Right cardiac atrium (tissue), 5 donors: ENCODE results near the gene ABCC9. TPM values are rescaled to one million over a fixed set of nuclear protein-coding genes. Genes with fewer than 3 reads are reported as not detected.
"Not testable (repeated sequence)": the region's sequence is repeated elsewhere in the genome, so short reads cannot be mapped to it uniquely, and the experiment has no call there.

Experiments
- ATAC-seq, 2 donors: fragments of 200-7000 bp; cut with Tn5 transposase; one replicate each; pipeline versions ENCODE4 v1.8.0 to v1.9.1; 2020; ENCODE audit warnings: moderate library complexity in 2 of 2, mild to moderate bottlenecking in 1 of 2
- DNase-seq, 3 donors: peaks; one replicate each; pipeline ENCODE4 v3.0.0-alpha.2; 2020
- H3K27ac ChIP-seq: one replicate; pipeline ENCODE4 v1.5.1; 2013; ENCODE audit warnings: mild to moderate bottlenecking, low read length, control low read depth, moderate library complexity
- H3K27me3 ChIP-seq: one replicate; pipeline ENCODE4 v1.6.1; 2013; ENCODE audit not compliant: control insufficient read depth, insufficient read depth
- H3K4me1 ChIP-seq: one replicate; pipeline ENCODE4 v1.6.1; 2013; ENCODE audit warnings: low read length; ENCODE audit not compliant: control insufficient read depth, insufficient read depth
- H3K4me3 ChIP-seq: one replicate; pipeline ENCODE4 v1.5.1; 2013; ENCODE audit warnings: low read length, control low read depth
- H3K9me3 ChIP-seq: one replicate; pipeline ENCODE4 v1.6.1; 2013; ENCODE audit warnings: low read length; ENCODE audit not compliant: control insufficient read depth
- WGBS: extraction: QIAGEN DNeasy Blood & Tissue Kit; methylation state at CpG from one replicate; pipeline ENCODE4 v1.1.7; 2013; 5-methylcytosine and 5-hydroxymethylcytosine counted together
- intact Hi-C, 4 donors: fragments of 100-400 bp; cut with DNase I; formaldehyde crosslinking; loops; one replicate each; pipeline versions ENCODE4 v1.11.0 to v1.14.0; 2022 to 2023
- polyA plus RNA-seq: library from polyadenylated mRNA; stranded (reverse); fragments of 200-250 nt; gene quantifications from one replicate; pipeline ENCODE4 v1.2.3, GENCODE V29; 2013
- total RNA-seq, 4 donors: library from RNA; stranded (reverse); fragmentation: NEBNext Ultra II Directional; extraction: Animal tissue kit (Norgen Biotek cat#: 25700); gene quantifications; one replicate each; pipeline ENCODE4 v1.2.1, GENCODE V29; 2021
- donor health status: healthy with polysubstance abuse.
- donor health status: DM: no; HTN: yes; CAD: no.
- donor health status: DM: no; HTN: no; CAD: no.
- donor health status: DM: no; HTN: yes; CAD: no; lungs with severe emphysema.
- donor health status: DM: yes; HTN: yes; CAD: no.

Gene ABCC9
- total and polyA plus RNA-seq, 5 donors, result 12.1 to 67.8 (median 52.5) TPM

DNA sequence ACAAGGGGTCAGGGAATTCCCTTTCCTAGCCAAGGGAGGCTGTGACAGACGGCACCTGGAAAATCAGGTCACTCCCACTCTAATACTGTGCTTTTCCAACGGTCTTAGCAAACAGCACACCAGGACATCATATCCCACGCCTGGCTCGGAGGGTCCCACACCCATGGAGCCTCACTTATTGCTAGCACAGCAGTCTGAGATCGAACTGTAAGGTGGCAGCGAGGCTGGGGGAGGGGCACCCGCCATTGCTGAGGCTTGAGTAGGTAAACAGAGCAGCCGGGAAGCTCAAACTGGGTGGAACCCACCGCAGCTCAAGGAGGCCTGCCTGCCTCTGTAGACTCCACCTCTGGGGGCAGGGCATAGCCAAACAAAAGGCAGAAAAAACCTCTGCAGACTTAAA is 41.7 kb downstream of the ABCC9 start:
- H3K9me3 ChIP-seq, H3K4me1 ChIP-seq, ATAC-seq, H3K27me3 ChIP-seq, H3K27ac ChIP-seq, H3K4me3 ChIP-seq, intact Hi-C loops: not testable (repeated sequence)
- DNase-seq, result peak in 1 of 3 donors; percentile 46
- WGBS, result 86% methylated on average over 9 of the region's 9 CpGs

DNA sequence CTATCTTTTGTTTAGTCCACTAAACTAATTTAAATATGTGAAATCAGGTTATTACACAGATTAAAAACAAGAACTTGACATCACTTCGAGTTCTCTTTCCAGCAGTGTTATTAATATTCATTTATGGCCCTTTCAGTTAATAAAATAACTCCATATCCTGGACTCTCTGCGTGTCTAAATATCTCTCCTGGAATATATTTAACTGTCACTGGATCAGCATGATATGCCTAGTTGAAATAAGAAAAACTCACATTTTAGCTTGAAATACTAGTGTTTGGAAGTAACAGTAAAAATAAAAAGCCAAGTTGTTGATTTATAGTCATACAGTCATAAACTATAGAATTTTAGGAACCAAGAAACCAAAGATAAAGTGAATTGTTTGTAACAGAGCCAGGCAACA is 45.6 kb downstream of the ABCC9 start:
- Histone ChIP-seq H3K4me3 (no peak overlapping the region), H3K27me3 (no peaks in the 10 kb centered on the region), H3K27ac (no peak overlapping the region), H3K9me3 (no peaks in the 10 kb centered on the region), H3K4me1 (peaks cover 3% of the 10 kb centered on the region)
- ATAC-seq (no peak), DNase-seq (no peak)
- intact Hi-C loops, result no loop called here
- 62% methylated on average over 2 of the region's 2 CpGs for WGBS

DNA sequence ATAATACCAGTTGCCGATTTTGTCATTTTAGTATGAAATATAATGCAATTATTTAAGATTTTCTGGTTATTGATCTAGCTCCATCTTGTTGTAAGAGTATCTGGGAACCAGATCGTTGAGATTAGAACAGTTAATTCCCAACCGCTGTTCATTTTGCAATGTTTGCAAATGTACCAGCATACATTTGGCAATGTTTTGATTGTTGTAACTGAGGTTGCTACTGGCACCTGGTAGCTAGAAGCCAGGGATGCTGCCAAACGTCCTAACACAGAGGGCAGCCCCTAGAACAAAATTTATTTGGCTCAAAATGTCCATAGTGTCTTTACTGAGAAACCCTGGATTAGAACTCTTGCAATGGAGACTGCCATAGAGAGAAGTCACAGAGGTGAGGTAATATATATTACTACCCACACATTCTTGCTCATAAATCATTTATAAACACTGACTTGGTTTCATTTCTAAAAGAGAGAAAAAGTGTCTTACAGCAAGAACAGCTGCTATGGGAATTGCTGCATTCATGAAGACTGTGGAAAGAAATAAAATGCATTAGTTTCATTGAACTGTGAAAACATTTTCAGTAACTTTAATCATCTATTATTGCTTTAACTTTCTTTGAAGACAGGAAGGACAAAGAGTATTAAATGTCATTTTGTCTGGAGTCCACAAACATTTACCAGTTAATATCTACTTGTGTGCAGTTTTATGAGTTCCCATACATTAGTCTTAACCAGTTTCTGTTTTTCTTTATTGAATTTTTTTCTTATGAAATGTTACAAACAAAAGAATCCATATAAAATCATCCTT is 46.2 kb downstream of the ABCC9 start:
- peaks cover 3% of the 10 kb centered on the region for H3K4me1 ChIP-seq

DNA sequence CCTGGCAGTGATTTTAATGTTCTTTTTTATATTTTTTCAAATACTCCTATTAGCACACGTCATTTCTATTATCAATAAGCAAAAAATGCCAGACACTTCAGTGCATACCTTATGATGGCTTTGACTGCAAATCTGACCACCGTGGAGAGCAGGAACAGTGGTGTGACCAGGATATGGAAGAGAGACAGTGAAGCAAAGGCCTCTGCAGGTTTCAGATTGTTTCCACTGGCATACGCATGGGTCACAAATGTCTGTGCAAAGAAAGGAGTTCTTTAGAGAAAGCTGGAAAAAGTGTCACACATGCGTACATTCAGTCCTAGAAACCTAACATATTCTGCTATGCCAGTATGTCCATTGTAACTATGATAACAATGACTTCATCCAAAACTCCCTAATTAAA is 47.3 kb downstream of the ABCC9 start:
- 87% methylated on average over 4 of the region's 4 CpGs for WGBS
- Histone ChIP-seq H3K9me3 (no peaks in the 10 kb centered on the region), H3K4me1 (peaks cover 3% of the 10 kb centered on the region), H3K4me3 (no peak overlapping the region), H3K27ac (no peak overlapping the region), H3K27me3 (no peaks in the 10 kb centered on the region)
- intact Hi-C loops, result no loop called here
- DNase-seq, result no peak
- no peak for ATAC-seq

More for the DNA sequence above, 46.2 kb downstream of the ABCC9 start:
- no peaks in the 10 kb centered on the region for H3K9me3 ChIP-seq
- H3K4me3 ChIP-seq, result no peak overlapping the region
- no peak overlapping the region for H3K27ac ChIP-seq
- no peak for ATAC-seq
- no peaks in the 10 kb centered on the region for H3K27me3 ChIP-seq
- DNase-seq, result no peak
- WGBS, result 74% methylated on average over 4 of the region's 4 CpGs
- intact Hi-C loops, result no loop called here

DNA sequence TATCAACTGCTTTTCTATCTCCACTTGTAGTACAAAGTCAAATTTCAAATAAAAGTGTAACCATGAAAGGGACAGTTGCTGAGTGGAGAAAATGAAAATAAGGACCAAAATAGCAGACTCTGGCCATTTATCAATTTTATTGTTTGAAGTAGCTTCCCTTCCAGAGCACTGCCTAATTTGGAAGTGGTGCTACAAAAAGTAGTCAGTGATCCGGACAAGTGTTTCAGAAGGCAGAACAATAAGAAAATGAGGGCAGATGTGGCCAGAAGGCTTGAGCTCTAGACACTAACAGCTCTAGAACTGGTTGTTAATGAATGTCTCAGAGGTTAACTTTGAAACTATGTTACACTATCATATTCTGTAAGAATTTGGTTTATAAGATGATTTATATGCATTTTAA is 48.9 kb downstream of the ABCC9 start:
- peaks cover 5% of the 10 kb centered on the region for H3K4me1 ChIP-seq
- intact Hi-C loops, result no loop called here

DNA sequence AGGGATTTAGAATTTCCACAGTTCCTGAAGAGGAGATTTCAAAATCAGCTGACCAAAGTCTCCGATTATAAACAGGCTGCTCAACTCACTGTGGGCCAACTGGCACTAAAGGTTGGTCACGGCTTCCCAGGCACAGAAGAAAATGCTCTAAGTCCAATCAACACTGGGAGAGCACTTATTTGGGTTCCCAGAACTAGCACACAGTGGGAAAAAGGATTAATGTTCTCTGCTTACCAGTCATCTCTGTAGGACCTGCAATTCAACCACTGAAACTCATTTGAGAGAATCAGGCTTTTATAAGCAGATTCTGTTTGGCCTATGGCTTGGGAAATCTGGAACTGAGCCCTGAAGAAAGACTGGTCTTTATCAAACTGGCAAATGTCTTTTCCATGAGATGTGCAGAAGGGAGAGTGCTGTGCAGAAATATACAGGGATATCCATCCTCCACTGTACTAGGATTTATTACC is 49.4 kb downstream of the ABCC9 start:
- peak; percentile 60 to 85 (median 78) for DNase-seq
- Histone ChIP-seq H3K4me1 (peaks cover 5% of the 10 kb centered on the region), H3K9me3 (no peaks in the 10 kb centered on the region), H3K27me3 (no peaks in the 10 kb centered on the region), H3K4me3 (no peak overlapping the region), H3K27ac (peak overlapping the region; percentile 75)
- peak; percentile 90 to 95 for ATAC-seq
- intact Hi-C loops, result no loop called here
- WGBS, result 38% methylated on average over 2 of the region's 2 CpGs

More for the DNA sequence above, 48.9 kb downstream of the ABCC9 start:
- 8% methylated on average over 1 of the region's 1 CpG for WGBS
- Histone ChIP-seq H3K27me3 (no peaks in the 10 kb centered on the region), H3K27ac (no peak overlapping the region), H3K4me3 (no peak overlapping the region), H3K9me3 (no peaks in the 10 kb centered on the region)
- DNase-seq (no peak), ATAC-seq (peak in 1 of 2 donors; percentile 54)

DNA sequence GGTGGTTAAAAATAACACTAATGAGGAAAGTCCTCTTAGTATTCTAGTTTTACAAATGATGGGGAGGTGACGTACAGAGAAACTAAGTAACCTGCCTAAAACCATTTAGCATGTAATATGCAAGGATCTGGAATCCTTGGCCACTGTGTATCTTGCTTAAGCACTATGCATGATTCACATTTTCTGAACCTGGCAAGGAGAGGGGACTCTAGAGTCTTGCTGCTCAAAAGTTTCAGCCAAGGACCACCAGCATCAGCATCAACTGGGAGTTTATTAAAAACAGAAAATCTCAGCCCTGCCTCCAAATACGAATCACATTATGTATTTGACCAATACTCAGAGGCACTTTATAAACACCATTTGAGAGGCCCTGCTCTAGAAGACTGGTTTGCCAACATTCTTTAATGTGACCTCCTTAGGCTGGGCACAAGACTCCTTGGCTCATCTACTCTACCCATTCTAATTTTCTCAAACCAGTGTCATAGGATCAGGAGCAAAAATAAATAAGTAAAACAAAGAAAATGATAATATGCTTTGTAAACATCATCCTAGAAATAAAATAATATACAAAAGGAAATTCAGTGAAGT is 52.9 kb downstream of the ABCC9 start:
- Histone ChIP-seq H3K27ac (no peak overlapping the region), H3K9me3 (no peaks in the 10 kb centered on the region), H3K27me3 (no peaks in the 10 kb centered on the region), H3K4me1 (peaks cover 5% of the 10 kb centered on the region), H3K4me3 (no peak overlapping the region)
- 69% methylated on average over 2 of the region's 2 CpGs for WGBS
- intact Hi-C loops, result no loop called here
- ATAC-seq (no peak), DNase-seq (no peak)

DNA sequence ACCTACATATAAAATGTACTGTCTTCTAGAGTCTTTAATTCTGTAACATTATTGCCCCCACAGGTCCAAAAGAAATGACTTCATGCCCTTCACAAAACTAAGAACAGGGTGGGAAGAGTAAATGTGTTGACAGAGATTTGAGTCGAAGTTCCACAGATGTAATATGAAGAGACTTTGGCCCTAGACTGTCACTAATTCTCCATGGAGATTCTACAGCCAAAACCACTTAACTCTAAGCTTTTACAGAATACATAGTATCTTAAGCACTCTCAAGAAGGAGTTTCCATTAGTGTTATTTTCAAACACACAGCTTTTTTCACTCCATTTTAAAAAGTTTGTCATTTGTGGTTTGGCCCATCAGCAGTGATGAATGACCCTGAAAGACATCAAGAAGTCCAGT is 56.3 kb downstream of the ABCC9 start:
- H3K4me1 ChIP-seq, result peaks cover 2% of the 10 kb centered on the region
- DNase-seq, result no peak
- WGBS, result 36% methylated on average over 1 of the region's 1 CpG
- no peak overlapping the region for H3K4me3 ChIP-seq
- no peaks in the 10 kb centered on the region for H3K9me3 ChIP-seq
- no peak overlapping the region for H3K27ac ChIP-seq
- H3K27me3 ChIP-seq, result no peaks in the 10 kb centered on the region
- intact Hi-C loops, result no loop called here
- ATAC-seq, result peak in 1 of 2 donors; percentile 45

DNA sequence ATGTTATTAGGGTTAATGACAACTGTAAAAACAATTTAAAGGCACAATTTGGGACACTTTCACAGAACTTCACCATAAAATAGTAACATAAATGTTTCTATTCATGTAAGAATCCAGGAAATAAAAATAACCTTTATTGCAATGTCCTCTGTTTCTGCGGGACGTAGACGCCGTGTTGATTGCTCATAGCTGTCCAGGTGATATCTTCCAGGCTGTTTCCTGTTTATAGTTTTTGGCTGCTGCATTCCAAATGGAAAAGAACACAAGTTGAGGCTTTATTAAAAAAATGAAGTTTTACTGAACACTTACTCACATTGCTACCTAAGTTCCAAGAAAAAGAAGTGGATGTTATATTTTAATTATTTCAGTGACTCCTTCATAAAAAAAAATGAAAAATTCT is 58.6 kb downstream of the ABCC9 start:
- Histone ChIP-seq H3K4me3 (no peak overlapping the region), H3K4me1 (no peaks in the 10 kb centered on the region), H3K27ac (peak overlapping the region; percentile 19), H3K9me3 (no peaks in the 10 kb centered on the region), H3K27me3 (no peaks in the 10 kb centered on the region)
- intact Hi-C loops, result no loop called here
- ATAC-seq (no peak), DNase-seq (no peak)
- 20% methylated on average over 4 of the region's 4 CpGs for WGBS

DNA sequence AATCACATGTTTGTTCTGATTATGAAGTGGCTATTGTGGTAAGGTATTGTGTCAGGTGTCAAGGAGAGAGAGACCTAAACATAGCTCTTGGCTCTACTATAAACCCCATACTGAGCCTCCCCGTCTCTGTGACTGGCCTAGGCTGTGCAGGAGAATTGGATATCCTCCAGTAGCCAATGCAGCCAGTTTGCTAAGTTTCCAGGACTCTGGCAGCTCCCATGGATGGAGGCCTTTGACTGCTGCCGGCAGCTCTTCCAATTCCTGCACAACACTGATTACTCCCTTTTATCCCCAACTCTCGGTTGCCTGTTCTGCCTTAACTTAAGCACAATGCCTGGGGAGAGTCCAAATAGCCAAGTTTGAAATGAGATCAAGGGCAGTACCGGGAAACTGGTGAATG is 59.3 kb downstream of the ABCC9 start:
- H3K27ac ChIP-seq, result peak overlapping the region; percentile 77
- peak; percentile 23 to 75 (median 55) for DNase-seq
- H3K4me1 ChIP-seq, result no peaks in the 10 kb centered on the region
- intact Hi-C loops, result no loop called here
- ATAC-seq, result peak; percentile 80 to 86
- no peaks in the 10 kb centered on the region for H3K27me3 ChIP-seq
- H3K9me3 ChIP-seq, result no peaks in the 10 kb centered on the region
- 28% methylated on average over 4 of the region's 4 CpGs for WGBS
- no peak overlapping the region for H3K4me3 ChIP-seq

DNA sequence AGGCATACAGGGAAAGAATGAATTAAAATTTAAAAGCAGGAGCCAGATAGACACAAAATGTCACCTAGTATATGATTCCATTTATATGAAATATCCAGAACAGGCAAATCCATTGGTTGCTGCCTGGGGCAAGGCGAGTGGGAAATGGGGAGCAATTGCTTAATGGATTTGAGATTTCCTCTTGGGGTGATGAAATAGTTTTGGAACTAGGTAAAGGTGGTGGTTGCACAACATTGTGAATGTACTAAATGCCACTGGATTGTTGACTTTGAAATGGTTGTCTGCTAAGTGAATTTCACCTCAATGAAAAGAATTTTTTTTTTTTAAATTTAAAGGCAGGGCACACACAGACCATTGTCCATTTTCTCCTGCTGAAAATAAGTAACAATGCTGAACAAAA is 61.9 kb downstream of the ABCC9 start:
- intact Hi-C loops, result no loop called here
- Histone ChIP-seq H3K9me3 (no peaks in the 10 kb centered on the region), H3K4me3 (no peak overlapping the region), H3K27me3 (no peaks in the 10 kb centered on the region), H3K27ac (no peak overlapping the region), H3K4me1 (no peaks in the 10 kb centered on the region)
- ATAC-seq, result no peak
- 82% methylated on average over 1 of the region's 1 CpG for WGBS
- DNase-seq, result no peak
